HG03378 (cell line): ENCODE data around the gene HOMEZ.
"Not testable (repeated sequence)": the region's sequence is repeated elsewhere in the genome, so short reads cannot be mapped to it uniquely, and the experiment has no call there.

Experiments
- ATAC-seq: cut with Tn5 transposase; IDR thresholded peaks from one replicate; pipeline ENCODE4 v1.9.1; 2021; ENCODE audit warnings: mild to moderate bottlenecking, moderate library complexity; ENCODE audit not compliant: unreplicated experiment

The HOMEZ gene

DNA sequence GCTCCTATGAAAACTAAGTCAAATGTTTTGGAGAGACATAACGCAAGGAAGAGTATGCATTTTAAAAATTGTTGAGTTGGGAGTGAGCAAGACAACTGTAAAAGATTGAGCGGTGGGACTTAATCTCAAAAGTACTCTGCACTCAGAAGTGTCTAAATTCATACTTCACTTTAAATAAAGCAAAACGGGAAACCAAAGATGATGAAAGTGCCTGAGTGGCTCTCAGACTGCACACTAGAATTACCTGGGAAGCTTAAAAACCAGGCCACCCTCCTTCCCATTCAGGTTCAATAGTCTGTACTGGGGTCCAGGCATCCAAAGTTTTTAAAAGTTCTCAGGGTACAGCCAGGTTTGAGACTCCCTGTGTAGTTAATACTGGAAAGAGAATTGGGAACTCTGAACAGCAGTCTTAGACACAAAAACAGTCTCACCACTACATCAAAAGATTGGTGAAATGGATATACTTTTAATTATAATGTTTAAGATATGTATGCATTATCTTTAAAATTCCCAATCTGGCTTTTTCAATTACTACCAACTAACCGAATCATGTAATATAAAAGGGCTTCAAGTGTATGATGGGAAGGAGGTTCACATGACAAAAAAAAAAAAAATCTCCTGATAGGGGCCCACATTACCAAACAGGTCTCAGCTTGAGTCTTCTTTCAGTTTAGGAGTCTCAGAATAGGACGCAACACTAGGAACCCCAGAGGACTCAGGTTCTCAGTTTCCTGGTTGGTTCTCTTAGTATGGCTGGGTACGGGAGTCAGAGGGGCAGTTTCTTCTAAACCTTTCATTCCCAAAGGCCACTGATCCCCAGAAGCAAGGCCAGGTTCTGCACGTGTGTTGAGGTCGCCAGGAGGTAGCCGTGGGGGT, 1.0 kb downstream of the HOMEZ start:
- ATAC-seq: no peak

DNA sequence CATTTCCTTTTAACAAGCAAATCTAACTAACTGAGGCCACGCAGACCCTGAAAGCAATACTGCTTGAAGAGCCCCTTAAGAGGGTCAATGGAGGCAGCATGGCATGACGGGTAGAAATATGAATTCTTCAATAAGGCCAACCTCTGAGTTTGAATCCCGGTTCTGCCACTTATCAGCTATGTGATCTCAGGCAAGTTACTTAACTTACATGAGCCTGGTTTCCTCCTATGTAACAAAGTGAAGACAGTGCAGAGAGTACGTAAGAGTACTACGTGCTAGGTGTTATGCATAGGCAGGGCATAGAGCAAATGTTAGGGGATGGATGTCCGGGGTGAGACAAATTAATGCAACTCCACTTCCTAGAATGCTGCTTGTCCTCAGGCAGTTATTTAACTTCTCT, 4.7 kb downstream of the HOMEZ start:
- ATAC-seq: no peak

DNA sequence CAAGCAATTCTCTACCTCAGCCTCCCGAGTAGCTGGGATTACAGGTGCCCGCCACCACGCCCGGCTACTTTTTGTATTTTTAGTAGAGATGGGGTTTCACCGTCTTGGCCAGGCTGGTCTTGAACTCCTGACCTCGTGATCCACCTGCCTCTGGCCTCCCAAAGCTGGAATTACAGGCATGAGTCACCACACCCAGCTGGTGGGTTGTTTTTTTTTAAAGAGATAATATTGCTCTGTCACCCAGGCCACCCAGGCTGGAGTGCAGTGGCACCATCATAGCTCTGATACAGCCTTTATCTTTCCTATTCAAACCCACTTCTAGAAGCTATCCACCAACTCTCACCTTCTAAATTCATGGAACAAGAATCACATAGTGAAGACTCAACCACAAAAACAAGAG, 8.0 kb downstream of the HOMEZ start:
- not testable (repeated sequence) for ATAC-seq

DNA sequence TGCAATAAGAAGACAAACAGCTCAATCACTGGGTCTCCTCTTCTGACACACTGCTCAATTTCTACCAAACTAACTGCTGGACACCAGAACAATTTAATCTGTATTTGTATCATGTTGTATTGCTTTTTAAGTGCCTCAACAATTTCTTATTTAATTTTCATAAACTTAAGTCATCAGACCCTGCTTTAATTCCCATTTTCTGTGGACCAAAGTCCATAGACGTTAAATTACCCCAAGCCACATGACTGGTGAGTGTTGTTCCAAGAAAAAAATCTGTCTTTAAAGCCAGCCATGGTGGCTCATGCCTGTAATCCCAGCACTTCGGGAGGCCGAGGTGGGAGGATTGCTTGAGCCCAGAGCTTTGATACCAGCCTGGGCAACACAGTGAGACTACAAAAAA, 8.7 kb downstream of the HOMEZ start:
- no peak for ATAC-seq

DNA sequence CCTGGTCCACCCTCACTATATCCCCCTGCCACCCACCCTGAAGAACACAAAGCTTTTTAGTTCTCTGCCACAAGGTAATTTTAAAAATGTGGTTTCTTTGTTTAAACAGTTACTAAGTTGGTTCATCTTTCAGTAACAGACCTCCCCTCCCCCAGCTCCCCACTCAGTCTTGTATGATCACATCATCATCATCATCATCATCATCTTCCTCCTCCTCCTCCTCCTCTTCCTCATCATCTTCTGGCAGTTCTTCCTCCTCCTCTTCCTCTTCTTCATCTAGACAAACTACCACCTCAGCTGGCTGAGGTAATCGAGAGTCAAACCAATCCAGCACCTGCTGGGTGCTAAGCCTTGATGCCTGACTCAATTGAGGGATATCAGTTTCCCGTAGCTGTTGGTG, 10.5 kb downstream of the HOMEZ start:
- no peak for ATAC-seq

DNA sequence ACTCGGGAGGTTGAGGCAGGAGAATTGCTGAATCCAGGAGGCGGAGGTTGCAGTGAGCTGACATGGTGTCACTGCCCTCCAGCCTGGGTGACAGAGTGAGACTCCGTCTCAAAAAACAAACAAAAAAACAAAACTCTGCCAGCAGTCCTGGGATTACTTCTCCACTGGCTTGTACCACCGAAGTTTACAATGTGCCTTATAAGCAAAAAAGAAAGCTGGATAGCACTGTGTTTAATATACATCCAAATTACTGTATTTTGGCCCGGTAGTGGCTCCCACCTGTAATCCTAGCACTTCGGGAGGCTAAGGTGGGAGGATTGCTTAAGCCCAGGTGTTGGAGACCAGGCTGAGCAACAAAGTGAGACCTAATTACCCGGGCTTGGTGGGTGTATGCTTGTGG, 16.7 kb downstream of the HOMEZ start:
- ATAC-seq: no peak

DNA sequence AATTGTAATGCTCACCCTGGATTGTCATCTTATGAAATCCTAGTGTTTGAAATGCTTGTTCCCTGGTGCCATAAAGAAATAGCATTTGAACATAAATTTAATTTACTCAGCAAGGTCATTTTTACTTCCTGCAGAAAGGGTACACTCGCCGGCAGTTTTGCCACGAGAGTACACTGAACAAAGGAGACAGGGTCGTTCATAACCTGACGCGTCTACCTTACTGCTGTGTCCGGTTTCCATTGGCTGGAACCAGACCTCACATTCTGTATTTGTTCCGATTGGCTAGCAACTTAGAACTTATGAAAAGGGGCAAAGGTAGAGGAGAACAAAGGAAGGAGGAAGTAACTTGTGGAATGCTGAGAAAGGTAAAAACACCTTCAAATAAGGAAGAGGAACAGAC, 25.1 kb downstream of the HOMEZ start:
- not testable (repeated sequence) for ATAC-seq

DNA sequence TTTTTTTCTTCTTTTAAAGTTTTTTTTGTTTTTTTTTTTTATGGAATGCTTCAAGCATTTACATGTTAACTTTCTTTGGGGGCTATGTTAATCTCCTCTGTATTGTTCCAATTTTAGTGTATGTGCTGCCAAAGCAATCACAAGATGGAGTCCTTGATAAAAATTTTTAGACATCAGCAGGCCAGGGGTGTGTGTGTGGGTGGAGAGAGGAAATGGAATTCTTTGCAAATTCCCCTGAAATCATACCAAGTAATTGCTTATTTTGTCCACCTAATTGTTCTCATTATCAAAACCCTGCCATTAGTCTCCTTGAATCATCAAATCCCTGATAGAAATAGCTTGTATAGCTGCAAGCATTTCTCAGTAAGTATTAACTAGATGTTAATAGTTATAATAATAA, 26.5 kb downstream of the HOMEZ start:
- ATAC-seq: no peak

DNA sequence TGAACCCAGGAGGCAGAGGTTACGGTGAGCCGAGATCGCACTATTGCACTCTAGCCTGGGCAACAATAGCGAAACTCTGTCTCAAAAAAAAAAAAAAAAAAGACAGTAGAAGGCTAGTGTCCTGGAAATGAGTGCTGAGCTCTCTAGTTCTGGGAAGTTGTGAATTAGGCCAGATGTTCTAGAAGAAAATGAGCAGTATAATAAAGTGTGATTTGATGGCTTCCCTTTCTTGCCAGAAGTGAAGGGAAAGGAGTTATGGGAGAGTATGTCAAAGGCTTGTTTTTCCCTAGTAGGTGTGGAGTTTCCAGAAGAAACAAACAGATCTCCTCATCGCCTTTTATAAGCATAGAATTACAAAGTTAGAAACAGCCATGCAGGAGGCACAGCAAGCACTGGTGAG, 27.7 kb downstream of the HOMEZ start:
- ATAC-seq: no peak

DNA sequence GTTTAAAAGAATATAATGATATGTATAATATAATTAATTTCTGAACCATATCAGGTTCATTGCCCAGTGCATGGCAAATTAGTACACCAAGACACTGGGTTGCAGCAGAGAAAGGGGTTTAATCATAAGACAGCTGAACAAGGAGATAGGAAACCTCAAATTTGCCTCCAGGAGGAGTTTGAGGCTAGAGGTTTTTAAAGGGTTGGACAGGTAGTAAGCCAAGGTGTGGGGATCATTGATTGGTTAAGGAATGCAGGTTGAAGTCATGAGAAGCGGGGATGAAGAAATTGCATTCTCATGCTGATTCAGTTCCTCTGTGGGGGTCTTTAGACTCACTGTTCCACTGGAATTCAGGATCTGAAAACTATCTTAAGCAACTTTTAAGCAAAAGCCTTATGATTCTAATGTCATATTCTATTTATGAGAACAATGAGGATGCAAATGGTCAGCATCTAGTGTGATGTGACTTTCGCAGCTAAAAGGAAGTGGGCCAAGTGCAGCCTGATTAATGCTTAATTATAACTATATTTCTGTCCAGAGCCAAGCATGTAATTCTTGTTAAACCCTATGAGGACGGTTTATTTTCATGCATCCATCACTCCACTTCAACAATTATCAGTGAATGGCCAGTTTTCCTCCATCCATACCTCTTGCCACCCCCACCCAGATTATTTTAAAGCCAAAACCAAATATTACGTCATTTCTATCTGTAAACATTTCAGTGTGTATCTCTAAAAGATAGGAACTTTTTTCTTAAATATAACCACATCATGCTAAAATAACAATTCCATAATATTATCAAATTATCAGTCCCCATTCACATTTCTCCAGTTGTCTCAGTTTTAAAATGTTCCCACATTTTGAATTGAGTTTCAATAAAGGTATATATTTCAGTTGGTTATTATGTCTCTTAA, 33.3 kb downstream of the HOMEZ start:
- no peak for ATAC-seq

DNA sequence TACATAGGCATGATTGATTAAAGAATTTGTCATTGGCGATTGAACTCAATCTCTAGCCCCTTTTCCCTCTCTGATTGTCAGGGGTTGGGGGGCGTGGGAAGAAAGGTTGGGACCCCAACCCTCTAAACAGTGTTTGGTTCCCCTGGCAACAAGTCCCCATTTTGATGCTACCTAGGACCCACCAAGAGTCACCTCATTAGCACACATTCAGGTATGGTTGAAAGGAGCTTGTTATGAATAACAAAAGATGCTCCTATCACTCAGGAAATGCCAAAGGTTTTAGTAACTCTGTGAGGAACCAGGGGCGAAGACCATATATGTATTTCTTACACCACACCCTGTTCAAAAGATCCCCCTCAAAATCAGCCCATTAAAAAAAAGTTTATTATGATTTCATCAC, 33.9 kb downstream of the HOMEZ start:
- no peak for ATAC-seq

DNA sequence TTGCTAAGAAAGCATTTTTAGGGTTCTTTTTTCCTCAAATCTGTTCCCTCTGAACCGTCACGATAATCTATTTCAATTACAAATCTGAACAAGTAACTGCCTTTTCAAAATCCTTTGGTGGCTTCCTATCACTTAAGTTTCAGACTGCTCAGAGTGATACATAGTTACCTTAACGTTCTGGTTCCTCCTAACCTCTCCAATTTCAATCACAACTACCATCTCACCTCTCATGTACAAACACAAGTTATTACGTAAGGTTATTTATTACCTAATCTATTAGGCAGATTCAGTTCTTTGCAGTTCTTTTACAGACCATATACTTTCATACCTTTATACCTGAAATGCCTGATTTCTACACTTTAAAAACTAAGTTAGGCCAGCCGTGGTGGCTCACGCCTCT, 36.1 kb downstream of the HOMEZ start:
- no peak for ATAC-seq

DNA sequence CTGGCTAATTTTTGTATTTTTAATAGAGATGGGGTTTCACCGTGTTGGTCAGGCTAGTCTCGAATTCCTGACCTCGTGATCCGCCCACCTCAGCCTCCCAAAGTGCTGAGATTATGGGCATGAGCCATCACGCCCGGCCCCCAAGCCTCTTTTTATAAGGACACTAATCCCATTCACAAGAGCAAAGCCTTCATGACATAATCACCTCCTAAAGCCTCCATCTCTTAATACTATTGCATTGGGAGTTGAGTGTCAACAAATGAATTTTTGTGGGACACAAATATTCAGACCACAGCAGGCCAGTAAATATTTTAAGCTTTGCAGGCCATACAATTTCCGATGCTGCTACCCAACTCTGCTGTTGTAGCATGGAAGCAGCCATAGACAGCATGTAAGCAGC, 37.3 kb downstream of the HOMEZ start:
- no peak for ATAC-seq

DNA sequence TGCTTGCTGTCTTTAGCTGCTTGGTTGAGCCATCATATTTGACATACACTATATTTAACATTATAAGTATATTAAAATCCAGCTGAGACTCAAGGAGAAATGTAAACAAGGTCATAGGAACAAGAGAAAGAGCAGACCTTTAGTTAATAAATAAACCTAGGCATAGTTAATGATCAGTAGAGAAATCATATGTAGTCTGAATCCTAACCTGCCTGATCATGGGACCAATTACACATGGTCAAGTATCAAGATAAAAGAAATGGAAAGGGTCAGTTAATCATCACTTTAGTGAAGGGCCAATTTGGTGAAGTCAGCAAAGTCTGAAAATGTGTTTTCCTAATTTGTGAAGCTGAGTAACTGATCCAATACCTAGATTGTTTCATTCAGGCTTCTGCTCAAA, 40.6 kb downstream of the HOMEZ start:
- no peak for ATAC-seq

DNA sequence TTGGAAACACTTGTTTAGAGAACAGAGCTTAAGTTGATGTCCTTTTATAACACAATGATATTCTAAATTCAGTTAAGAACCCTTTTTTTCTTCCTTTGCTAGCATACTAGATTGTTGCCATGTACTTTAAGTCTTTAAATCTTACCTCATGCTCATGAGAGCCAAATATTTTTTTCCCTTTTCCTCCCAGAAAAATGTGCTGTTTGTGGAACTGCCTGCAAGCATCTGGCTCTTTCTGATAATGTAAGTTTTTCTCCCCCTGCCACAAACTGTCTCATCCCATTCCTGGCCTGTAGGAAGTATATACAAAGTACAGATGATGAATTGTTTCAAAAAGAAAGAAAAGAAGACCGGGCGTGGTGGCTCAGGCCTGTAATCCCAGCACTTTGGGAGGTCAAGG, 42.9 kb downstream of the HOMEZ start:
- ATAC-seq: no peak

DNA sequence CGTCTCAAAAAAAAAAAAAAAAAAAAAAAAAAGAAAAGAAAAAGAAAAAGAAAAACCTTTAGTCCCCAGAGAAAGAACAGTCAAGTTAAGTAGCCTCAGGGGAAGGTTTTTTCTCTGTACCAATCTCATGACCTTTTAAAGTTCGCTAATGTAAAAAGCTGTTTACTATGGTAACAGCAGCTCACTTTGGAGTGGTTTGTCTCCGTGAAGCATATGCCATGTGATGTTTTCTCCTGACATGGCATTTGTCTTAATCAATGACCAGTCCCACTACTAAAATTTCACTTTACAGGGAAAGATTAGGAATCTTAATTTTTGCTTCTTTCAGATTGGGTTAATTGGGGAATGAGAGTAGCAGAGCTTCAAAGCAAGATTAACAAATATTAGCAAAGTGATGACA, 43.9 kb downstream of the HOMEZ start:
- no peak for ATAC-seq

DNA sequence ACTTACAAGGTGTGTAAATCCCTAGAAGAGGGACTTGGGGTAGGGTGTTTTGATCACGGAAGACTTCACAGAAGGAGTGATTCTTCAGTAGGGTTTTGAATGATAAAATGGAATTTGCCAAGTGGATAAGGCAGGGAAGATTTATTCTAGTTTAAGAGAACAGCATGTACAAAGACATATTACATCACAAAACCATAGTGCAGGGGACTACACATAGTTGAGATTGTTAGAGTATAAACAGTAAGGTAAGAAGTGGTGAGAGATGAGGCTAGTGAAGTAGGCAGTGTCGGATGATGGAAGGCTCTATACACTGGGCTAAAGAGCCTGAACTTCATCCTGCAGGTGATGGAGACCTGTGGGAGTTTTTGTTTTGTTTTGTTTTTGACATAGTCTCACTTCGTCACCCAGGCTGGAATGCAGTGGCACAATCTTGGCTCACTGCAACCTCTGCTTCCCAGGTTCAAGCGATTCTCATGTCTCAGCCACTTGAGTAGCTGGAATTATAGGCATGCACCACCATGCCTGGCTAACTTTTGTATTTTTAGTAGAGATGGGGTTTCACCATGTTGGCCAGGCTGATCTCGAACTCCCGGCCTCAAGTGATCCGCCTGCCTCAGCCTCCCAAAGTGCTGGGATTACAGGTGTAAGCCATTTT, 44.7 kb downstream of the HOMEZ start:
- ATAC-seq: not testable (repeated sequence)

DNA sequence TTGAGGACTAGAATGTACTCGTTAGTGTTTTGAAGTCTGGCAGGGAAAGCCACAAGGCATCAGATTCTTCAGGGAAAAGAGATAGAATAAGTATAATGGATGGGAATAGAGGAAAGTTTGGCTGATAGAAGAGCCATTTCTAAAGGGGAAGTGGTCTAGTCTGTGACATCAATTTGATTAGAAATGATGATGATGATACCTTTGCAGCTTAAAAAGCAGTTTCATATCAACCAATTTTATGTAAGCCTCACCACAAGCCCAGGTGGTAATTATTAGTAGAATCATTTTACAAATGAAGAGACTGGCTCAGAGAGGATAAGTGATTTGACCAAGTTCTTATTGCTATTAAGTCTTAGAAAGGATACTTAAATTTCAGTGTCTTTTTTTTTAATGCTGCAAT, 45.3 kb downstream of the HOMEZ start:
- no peak for ATAC-seq

DNA sequence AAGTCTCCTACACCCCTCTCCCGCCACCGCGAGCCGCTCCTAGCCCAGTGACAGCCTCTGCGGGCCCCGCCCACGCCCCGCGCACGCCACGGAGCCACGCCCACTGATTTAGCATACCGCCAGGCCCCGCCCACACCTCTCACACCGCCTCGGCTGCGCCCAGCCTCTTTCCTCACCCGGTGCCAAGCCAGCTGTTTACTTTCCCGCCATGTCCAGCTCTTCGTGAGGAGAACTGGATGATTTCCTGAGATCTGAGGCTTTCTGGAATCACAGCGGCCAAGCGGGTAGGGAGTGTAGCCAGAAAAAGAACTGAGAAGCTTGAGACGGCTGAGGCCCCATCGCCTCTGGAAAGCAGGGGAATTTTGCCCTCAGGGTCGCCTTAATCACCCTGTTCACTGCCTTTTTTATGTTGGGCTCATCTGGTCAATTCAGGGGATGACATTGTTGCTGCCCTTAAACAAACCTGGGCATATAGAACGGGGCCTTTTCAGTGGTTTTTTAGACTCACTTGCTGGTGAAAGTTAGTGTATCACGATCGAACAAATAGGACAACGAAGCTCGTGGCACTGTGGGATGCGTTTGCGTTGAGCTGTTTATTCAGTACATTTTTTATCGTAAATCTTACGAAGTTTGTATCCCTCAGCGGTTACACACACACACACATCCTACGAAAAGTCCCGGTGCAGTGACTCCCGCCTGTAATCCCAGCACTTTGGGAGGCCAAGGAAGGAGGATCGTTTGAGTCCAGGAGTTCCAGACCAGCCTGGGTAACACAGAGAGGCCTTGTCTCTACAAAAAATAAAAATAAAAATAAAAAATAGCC, 47.9 kb downstream of the HOMEZ start, which contains the start of gene RNF212B:
RNF212B (plus strand) TSS at position 165 of the 823 bp plus-strand sequence. CDS start 2,410 bp downstream, outside the sequence.
- no peak for ATAC-seq

DNA sequence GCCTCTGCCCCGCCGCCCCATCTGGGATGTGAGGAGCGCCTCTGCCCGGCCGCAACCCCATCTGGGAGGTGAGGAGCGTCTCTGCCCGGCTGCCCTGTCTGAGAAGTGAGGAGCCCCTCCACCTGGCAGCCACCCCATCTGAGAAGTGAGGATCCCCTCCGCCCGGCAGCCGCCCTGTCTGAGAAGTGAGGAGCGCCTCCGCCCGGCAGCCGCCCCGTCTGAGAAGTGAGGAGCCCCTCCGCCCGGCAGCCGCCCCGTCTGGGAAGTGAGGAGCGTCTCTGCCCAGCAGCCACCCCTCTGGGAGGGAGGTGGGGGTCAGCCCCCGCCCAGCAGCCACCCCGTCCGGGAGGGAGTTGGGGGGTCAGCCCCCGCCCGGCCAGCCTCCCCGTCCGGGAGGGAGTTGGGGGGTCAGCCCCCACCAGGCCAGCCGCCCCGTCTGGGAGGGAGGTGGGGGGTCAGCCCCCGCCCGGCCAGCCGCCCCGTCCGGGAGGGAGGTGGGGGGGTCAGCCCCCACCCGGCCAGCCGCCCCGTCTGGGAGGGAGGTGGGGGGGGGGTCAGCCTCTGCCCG, 53.6 kb downstream of the HOMEZ start:
- ATAC-seq: not testable (repeated sequence)
